Astrocyte (in vitro differentiated cells and primary cell): ENCODE results near the gene MXRA8. TPM values are rescaled to one million over a fixed set of nuclear protein-coding genes. Genes with fewer than 3 reads are reported as not detected.
A peak's percentile ranks its signal among the peaks of the same experiment; 100 is the strongest.

ENCODE experiments used
- DNase-seq: peaks from one replicate; pipeline ENCODE4 v3.0.0-alpha.2; 2010; ENCODE audit warnings: low read depth
- FAIRE-seq: peaks from 2 replicates; lab custom pipeline; 2011; peaks lifted over from hg19 to GRCh38; lab: Jason Lieb, UNC
- H2AFZ ChIP-seq: 2 replicates; pipeline ENCODE4 v1.6.0; 2012; ENCODE audit warnings: low read depth, low read length, inconsistent platforms
- H3K27ac ChIP-seq: 2 replicates; pipeline ENCODE4 v1.5.1; 2011; ENCODE audit warnings: low read depth, low read length, inconsistent platforms
- H3K27me3 ChIP-seq: 2 replicates; pipeline ENCODE4 v1.6.0; 2011; ENCODE audit warnings: low read length, inconsistent platforms; ENCODE audit not compliant: insufficient read depth
- H3K36me3 ChIP-seq: 2 replicates; pipeline ENCODE4 v1.5.1; 2011; ENCODE audit warnings: low read length, inconsistent platforms; ENCODE audit not compliant: insufficient read depth
- H3K4me1 ChIP-seq: 2 replicates; pipeline ENCODE4 v1.5.1; 2011; ENCODE audit warnings: low read length, inconsistent platforms; ENCODE audit not compliant: insufficient read depth
- H3K4me2 ChIP-seq: 2 replicates; pipeline ENCODE4 v1.6.0; 2012; ENCODE audit warnings: low read length, inconsistent platforms
- H3K4me3 ChIP-seq: 2 replicates; pipeline ENCODE4 v1.5.1; 2011; ENCODE audit warnings: low read depth, mild to moderate bottlenecking, low read length, inconsistent platforms; ENCODE audit not compliant: insufficient read depth
- H3K79me2 ChIP-seq: 2 replicates; pipeline ENCODE4 v1.6.0; 2012; ENCODE audit warnings: mild to moderate bottlenecking, low read length, inconsistent platforms; ENCODE audit not compliant: insufficient read depth
- H3K9ac ChIP-seq: 2 replicates; pipeline ENCODE4 v1.6.0; 2012; ENCODE audit warnings: mild to moderate bottlenecking, low read length, inconsistent platforms
- H3K9me3 ChIP-seq: 2 replicates; pipeline ENCODE4 v1.5.1; 2012; ENCODE audit warnings: low read depth, mild to moderate bottlenecking, low read length, inconsistent platforms; ENCODE audit not compliant: insufficient read depth
- H4K20me1 ChIP-seq: 2 replicates; pipeline ENCODE4 v1.6.0; 2012; ENCODE audit warnings: low read length, inconsistent platforms; ENCODE audit not compliant: insufficient read depth
- H3K27ac Mint-ChIP-seq: one replicate; pipeline ENCODE4 v1.8.0; 2021; ENCODE audit warnings: mild to moderate bottlenecking, mixed read lengths; ENCODE audit not compliant: unreplicated experiment
- H3K27me3 Mint-ChIP-seq: one replicate; pipeline ENCODE4 v1.8.0; 2021; ENCODE audit warnings: low read depth, mixed read lengths; ENCODE audit not compliant: unreplicated experiment
- H3K36me3 Mint-ChIP-seq: one replicate; pipeline ENCODE4 v1.8.0; 2021; ENCODE audit warnings: low read depth, mixed read lengths; ENCODE audit not compliant: unreplicated experiment
- H3K4me1 Mint-ChIP-seq: one replicate; pipeline ENCODE4 v1.8.0; 2021; ENCODE audit warnings: low read depth, mixed read lengths; ENCODE audit not compliant: unreplicated experiment
- H3K4me3 Mint-ChIP-seq: one replicate; pipeline ENCODE4 v1.8.0; 2021; ENCODE audit warnings: mild to moderate bottlenecking, moderate library complexity, mixed read lengths; ENCODE audit not compliant: unreplicated experiment
- H3K9me3 Mint-ChIP-seq: one replicate; pipeline ENCODE4 v1.8.0; 2021; ENCODE audit warnings: mild to moderate bottlenecking, mixed read lengths; ENCODE audit not compliant: unreplicated experiment
- EZH2 ChIP-seq: IDR thresholded peaks from 2 replicates; pipeline ENCODE4 v1.6.1; 2012; ENCODE audit warnings: mild to moderate bottlenecking, low read length, inconsistent platforms; ENCODE audit not compliant: insufficient read depth
- total RNA-seq: library from RNA; stranded (reverse); gene quantifications from 2 replicates; pipeline ENCODE4 v1.2.1, GENCODE V29; 2021
- TF ChIP-seq, protein P1 (sequence below): IDR thresholded peaks from 2 replicates; pipeline ENCODE4 v1.5.1; 2011; ENCODE audit warnings: low read depth, mild to moderate bottlenecking, inconsistent platforms, low read length, moderate library complexity; ENCODE audit not compliant: insufficient read depth

MXRA8 gene
- total RNA-seq, 1 donor from 2014 or later: 112 TPM

DNA sequence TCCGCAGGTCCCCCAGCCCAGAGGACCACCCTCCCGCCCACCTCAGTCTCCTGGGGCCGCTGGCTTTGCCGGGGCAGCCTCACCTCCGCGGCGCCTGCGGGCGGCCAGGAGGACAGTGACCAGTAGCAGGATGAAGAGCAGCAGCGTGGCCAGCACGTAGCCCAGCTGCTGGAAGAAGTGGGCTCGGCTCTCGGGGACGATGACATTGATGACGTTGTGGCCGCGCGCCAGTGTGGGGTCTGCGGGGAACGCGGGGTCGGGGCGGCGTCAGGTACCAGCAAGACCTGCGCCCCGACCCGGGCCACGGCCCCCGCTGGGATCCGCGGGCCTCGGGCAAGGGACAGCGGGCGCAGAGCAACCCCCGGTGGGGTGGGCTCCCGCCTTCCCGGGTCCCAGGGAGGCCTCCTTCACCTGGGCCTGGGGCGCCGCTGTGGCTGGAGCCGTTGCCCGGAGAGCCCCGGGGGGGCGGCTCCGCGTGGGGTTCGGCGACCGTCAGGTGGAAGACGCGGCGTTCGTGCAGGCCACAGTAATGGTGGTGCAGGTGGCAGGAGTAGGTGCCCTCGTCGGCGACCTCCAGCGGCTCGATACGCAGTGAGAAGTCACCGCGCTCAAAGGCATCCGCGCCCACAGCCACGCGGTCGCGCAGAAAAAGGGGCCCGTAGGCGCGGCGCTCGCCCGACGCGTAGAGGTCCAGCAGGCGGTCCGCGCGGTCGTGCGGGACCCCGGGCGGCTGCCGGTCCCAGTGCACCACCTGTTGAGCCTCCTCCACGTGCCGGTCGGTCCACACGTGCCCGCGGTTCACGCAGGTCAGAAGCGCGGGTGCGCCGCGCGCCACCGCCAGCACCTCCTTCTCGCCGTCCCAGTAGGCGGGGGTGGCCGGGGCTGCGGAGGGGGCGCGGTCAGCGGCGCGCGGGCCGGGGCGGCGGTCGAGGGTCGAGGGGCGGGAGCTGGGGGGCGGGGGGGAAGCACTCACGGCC, 3.8 kb downstream of the MXRA8 start:
- no peaks in the 10 kb centered on the region for H3K9me3 ChIP-seq
- H3K4me1 ChIP-seq: peaks cover 27% of the 10 kb centered on the region
- no peak overlapping the region for H2AFZ ChIP-seq
- Mint-ChIP-seq H3K4me1 (peaks cover 17% of the 10 kb centered on the region), H3K36me3 (peaks cover 6% of the 10 kb centered on the region), H3K27me3 (peaks cover 2% of the 10 kb centered on the region), H3K27ac (no peak overlapping the region), H3K9me3 (no peaks in the 10 kb centered on the region), H3K4me3 (peak overlapping the region; percentile 79)
- peak overlapping the region; percentile 22 for H3K4me2 ChIP-seq
- no peak overlapping the region for H3K4me3 ChIP-seq
- FAIRE-seq: no peak
- TF ChIP-seq, protein P1, sequence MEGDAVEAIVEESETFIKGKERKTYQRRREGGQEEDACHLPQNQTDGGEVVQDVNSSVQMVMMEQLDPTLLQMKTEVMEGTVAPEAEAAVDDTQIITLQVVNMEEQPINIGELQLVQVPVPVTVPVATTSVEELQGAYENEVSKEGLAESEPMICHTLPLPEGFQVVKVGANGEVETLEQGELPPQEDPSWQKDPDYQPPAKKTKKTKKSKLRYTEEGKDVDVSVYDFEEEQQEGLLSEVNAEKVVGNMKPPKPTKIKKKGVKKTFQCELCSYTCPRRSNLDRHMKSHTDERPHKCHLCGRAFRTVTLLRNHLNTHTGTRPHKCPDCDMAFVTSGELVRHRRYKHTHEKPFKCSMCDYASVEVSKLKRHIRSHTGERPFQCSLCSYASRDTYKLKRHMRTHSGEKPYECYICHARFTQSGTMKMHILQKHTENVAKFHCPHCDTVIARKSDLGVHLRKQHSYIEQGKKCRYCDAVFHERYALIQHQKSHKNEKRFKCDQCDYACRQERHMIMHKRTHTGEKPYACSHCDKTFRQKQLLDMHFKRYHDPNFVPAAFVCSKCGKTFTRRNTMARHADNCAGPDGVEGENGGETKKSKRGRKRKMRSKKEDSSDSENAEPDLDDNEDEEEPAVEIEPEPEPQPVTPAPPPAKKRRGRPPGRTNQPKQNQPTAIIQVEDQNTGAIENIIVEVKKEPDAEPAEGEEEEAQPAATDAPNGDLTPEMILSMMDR: no peak
- no peak for TF ChIP-seq EZH2
- DNase-seq: no peak
- H3K9ac ChIP-seq: no peak overlapping the region
- no peak overlapping the region for H3K27ac ChIP-seq
- peaks cover 11% of the 10 kb centered on the region for H3K36me3 ChIP-seq
- no peaks in the 10 kb centered on the region for H3K27me3 ChIP-seq
- H3K79me2 ChIP-seq: peaks cover 51% of the 10 kb centered on the region
- H4K20me1 ChIP-seq: peaks cover 48% of the 10 kb centered on the region

DNA sequence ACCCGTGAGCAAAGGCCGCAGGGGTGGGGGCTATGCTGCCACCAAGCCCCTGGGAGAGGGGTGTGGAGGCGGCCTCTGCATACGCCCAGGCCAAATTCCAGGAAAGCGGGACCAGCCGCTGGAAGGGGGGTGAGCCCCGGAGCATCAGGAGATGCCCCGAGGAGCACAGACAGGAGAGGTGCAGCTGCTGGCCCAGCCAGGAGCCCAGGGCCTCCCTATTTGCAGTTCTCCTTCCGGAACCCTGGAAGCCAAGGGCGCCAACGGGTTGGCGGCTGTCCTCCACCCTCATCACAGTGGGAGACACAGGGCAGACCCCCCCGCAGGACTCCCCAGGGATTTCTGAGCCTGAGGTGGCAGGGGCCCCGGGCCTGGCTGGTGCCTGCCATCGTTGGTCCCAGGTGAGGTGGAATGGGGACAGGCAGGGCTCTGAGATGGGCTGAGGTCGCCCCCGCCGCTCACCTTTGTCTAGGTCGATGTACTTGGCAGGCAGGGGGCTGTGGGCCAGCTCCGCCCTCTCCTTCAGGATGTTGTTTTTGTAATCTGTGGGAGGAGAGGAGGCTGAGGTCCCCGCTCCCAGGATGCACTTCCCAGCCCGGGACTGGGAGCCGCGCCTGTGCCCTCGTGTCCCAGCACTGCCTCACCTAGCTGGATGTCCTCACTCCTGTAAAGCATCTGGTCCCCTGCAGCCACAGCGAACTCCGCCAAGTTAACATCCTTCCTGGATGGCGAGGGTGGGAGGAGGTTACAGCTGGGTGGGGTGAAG, 4.8 kb downstream of the MXRA8 start:
- H3K9ac ChIP-seq: no peak overlapping the region
- peaks cover 17% of the 10 kb centered on the region for H3K4me1 ChIP-seq
- no peak overlapping the region for H3K27ac ChIP-seq
- H3K27ac Mint-ChIP-seq: no peak overlapping the region
- H4K20me1 ChIP-seq: peaks cover 48% of the 10 kb centered on the region
- H3K36me3 ChIP-seq: peaks cover 11% of the 10 kb centered on the region
- H3K4me1 Mint-ChIP-seq: peaks cover 10% of the 10 kb centered on the region
- H3K27me3 Mint-ChIP-seq: peaks cover 2% of the 10 kb centered on the region
- no peak for DNase-seq
- no peaks in the 10 kb centered on the region for H3K9me3 ChIP-seq
- peaks cover 6% of the 10 kb centered on the region for H3K36me3 Mint-ChIP-seq
- H3K4me3 Mint-ChIP-seq: no peak overlapping the region
- no peaks in the 10 kb centered on the region for H3K27me3 ChIP-seq
- peak overlapping the region; percentile 22 for H3K4me2 ChIP-seq
- TF ChIP-seq EZH2: no peak
- TF ChIP-seq, protein P1: no peak
- no peaks in the 10 kb centered on the region for H3K9me3 Mint-ChIP-seq
- no peak overlapping the region for H3K4me3 ChIP-seq
- FAIRE-seq: no peak
- peaks cover 54% of the 10 kb centered on the region for H3K79me2 ChIP-seq
- H2AFZ ChIP-seq: no peak overlapping the region
